Measurements from ENCODE around the gene ZSCAN9.

DNA sequence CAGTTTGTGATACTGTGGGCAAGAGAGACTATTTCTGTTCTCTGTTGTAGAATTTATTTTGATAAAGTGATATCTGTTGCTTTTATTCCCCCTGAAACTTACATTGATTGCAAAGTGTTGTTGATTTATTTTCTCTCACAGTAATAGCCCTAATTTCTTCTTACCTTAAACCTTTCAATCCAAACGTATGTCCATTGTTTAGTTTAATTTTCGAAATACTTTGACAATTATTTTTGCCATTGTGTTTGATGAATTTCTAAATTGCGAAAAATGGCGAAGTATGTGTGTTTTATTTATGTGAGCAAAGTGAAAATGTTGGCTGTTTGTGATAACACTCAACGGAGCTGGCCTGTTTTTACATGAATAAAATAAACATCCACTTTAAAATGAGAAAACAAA, 41.5 kb downstream of the ZSCAN9 start:
- TF ChIP-seq, protein P1, sequence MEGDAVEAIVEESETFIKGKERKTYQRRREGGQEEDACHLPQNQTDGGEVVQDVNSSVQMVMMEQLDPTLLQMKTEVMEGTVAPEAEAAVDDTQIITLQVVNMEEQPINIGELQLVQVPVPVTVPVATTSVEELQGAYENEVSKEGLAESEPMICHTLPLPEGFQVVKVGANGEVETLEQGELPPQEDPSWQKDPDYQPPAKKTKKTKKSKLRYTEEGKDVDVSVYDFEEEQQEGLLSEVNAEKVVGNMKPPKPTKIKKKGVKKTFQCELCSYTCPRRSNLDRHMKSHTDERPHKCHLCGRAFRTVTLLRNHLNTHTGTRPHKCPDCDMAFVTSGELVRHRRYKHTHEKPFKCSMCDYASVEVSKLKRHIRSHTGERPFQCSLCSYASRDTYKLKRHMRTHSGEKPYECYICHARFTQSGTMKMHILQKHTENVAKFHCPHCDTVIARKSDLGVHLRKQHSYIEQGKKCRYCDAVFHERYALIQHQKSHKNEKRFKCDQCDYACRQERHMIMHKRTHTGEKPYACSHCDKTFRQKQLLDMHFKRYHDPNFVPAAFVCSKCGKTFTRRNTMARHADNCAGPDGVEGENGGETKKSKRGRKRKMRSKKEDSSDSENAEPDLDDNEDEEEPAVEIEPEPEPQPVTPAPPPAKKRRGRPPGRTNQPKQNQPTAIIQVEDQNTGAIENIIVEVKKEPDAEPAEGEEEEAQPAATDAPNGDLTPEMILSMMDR (IDR thresholded peaks at IDR 0.05; ENCODE audit: low read length) = no peak
- TF ChIP-seq EZH2 (optimal IDR thresholded peaks at IDR 0.05; ENCODE audit: low read depth, low read length) = no peak
- no peak for TF ChIP-seq EZH2phosphoT487 (IDR thresholded peaks at IDR 0.05; ENCODE audit: low read length)
